H1 (cell line): Measurements from ENCODE around the gene TRAPPC8. TPM values are rescaled to one million over a fixed set of nuclear protein-coding genes. Genes with fewer than 3 reads are reported as not detected.
"Not testable (repeated sequence)": the region's sequence is repeated elsewhere in the genome, so short reads cannot be mapped to it uniquely, and the experiment has no call there.

Experiments used
- CTCF ChIA-PET: fragments of 300-600 bp; sonication (Branson Sonifier 250); formaldehyde crosslinking; loops from one replicate; lab custom pipeline; 2021; ENCODE audit not compliant: partially characterized antibody; lab: Charles Lee
- POLR2A ChIA-PET: fragments of 300-600 bp; sonication (Branson Sonifier 250); formaldehyde crosslinking; loops from one replicate; lab custom pipeline; 2021; ENCODE audit warnings: inconsistent platforms; ENCODE audit not compliant: partially characterized antibody; lab: Charles Lee
- DNase-seq, 2 experiments: peaks; one replicate each; pipeline versions ENCODE4 v3.0.0 to v3.0.0-alpha.2; 2010 to 2022; ENCODE audit warnings: low spot score in 2 of 2, low read depth in 1 of 2, mixed read lengths in 1 of 2
- FAIRE-seq: peaks from 2 replicates; lab custom pipeline; 2011; peaks lifted over from hg19 to GRCh38; lab: Jason Lieb, UNC
- H2AFZ ChIP-seq: 2 replicates; pipeline ENCODE4 v1.8.1; 2012; ENCODE audit warnings: low read length, inconsistent platforms
- H2AK5ac ChIP-seq: 2 replicates; pipeline ENCODE4 v1.6.1; 2013; ENCODE audit warnings: low read depth, low read length
- H2BK120ac ChIP-seq: replicated peaks from 2 replicates; pipeline ENCODE3; 2013; ENCODE audit warnings: low read depth, low read length, inconsistent platforms
- H2BK12ac ChIP-seq: 2 replicates; pipeline ENCODE4 v1.6.1; 2013; ENCODE audit warnings: low read depth, low read length
- H2BK15ac ChIP-seq: 2 replicates; pipeline ENCODE4 v1.6.1; 2013; ENCODE audit warnings: low read length
- H2BK20ac ChIP-seq: 2 replicates; pipeline ENCODE4 v1.6.1; 2013; ENCODE audit warnings: low read length
- H2BK5ac ChIP-seq: 2 replicates; pipeline ENCODE4 v1.6.1; 2013; ENCODE audit warnings: low read depth, low read length
- H3K14ac ChIP-seq: 2 replicates; pipeline ENCODE4 v1.6.1; 2013; ENCODE audit warnings: inconsistent platforms; ENCODE audit not compliant: insufficient read length
- H3K18ac ChIP-seq: 2 replicates; pipeline ENCODE4 v1.6.1; 2013; ENCODE audit warnings: low read length; ENCODE audit errors: extremely low read depth
- H3K23ac ChIP-seq: 2 replicates; pipeline ENCODE4 v1.6.1; 2013; ENCODE audit warnings: inconsistent platforms; ENCODE audit not compliant: insufficient read length
- H3K23me2 ChIP-seq: 2 replicates; pipeline ENCODE4 v1.6.1; 2013; ENCODE audit warnings: low read depth, low read length
- H3K27ac ChIP-seq: 2 replicates; pipeline ENCODE4 v1.6.1; 2011; ENCODE audit warnings: low read depth, low read length, inconsistent platforms
- H3K27me3 ChIP-seq, 4 experiments: replicated peaks in 1 of 4; 1 replicate in 1 of 4; 2 replicates in 3 of 4; pipeline versions ENCODE4 v1.6.1 to v1.8.1; 2011 to 2013; ENCODE audit warnings: low read length in 3 of 4, mild to moderate bottlenecking in 3 of 4, inconsistent platforms in 2 of 4, mixed read lengths in 2 of 4, moderate library complexity in 1 of 4; ENCODE audit not compliant: control insufficient read depth in 3 of 4, insufficient read depth in 3 of 4; ENCODE audit errors: extremely low read depth in 1 of 4
- H3K36me3 ChIP-seq, 4 experiments: 2 replicates each; pipeline versions ENCODE4 v1.6.1 to v1.8.1; 2011 to 2013; ENCODE audit warnings: mild to moderate bottlenecking in 4 of 4, low read length in 3 of 4, moderate library complexity in 2 of 4, control low read depth in 1 of 4, inconsistent platforms in 1 of 4; ENCODE audit not compliant: insufficient read depth in 4 of 4, control insufficient read depth in 2 of 4
- H3K4ac ChIP-seq: replicated peaks from 2 replicates; pipeline ENCODE3; 2013; ENCODE audit warnings: low read length, low read depth, mixed read lengths, inconsistent platforms; ENCODE audit not compliant: insufficient read length
- H3K4me1 ChIP-seq, 4 experiments: replicated peaks in 1 of 4; 1 replicate in 1 of 4; 2 replicates in 3 of 4; pipeline versions ENCODE4 v1.6.1 to v1.8.1; 2011 to 2013; ENCODE audit warnings: low read length in 3 of 4, inconsistent platforms in 2 of 4, mixed read lengths in 1 of 4; ENCODE audit not compliant: insufficient read depth in 4 of 4, control insufficient read depth in 3 of 4
- H3K4me2 ChIP-seq, 2 experiments: 2 replicates each; pipeline versions ENCODE4 v1.6.1 to v1.8.1; 2011 to 2013; ENCODE audit warnings: low read depth in 2 of 2, low read length in 2 of 2, control low read depth in 1 of 2, inconsistent platforms in 1 of 2, mild to moderate bottlenecking in 1 of 2; ENCODE audit not compliant: insufficient read depth in 1 of 2
- H3K4me3 ChIP-seq, 4 experiments: fragments of 200-600, 300-600 bp in 1 of 4; sonication (generic), shearing (Covaris generic), sonication (Bioruptor Twin) in 1 of 4; 2 replicates each; pipeline versions ENCODE4 v1.5.1 to v1.8.1; 2011 to 2016; ENCODE audit warnings: low read length in 4 of 4, low read depth in 3 of 4, control low read depth in 2 of 4, inconsistent platforms in 2 of 4, mild to moderate bottlenecking in 2 of 4, mixed read lengths in 1 of 4, moderate library complexity in 1 of 4; ENCODE audit not compliant: insufficient read depth in 2 of 4; ENCODE audit errors: extremely low read depth in 1 of 4
- H3K56ac ChIP-seq: replicated peaks from 2 replicates; pipeline ENCODE3; 2013; ENCODE audit warnings: low read depth, mild to moderate bottlenecking, mixed read lengths, low read length, inconsistent platforms; ENCODE audit not compliant: insufficient read length
- H3K79me1 ChIP-seq: 2 replicates; pipeline ENCODE4 v1.6.1; 2013; ENCODE audit warnings: low read depth, low read length, control low read depth
- H3K79me2 ChIP-seq, 2 experiments: 2 replicates each; pipeline versions ENCODE4 v1.6.1 to v1.8.1; 2012 to 2013; ENCODE audit warnings: low read length in 2 of 2, mild to moderate bottlenecking in 2 of 2, inconsistent platforms in 1 of 2; ENCODE audit not compliant: insufficient read depth in 2 of 2, control insufficient read depth in 1 of 2
- H3K9ac ChIP-seq, 4 experiments: replicated peaks in 1 of 4; 1 replicate in 1 of 4; 2 replicates in 3 of 4; pipeline versions ENCODE4 v1.6.1 to v1.8.1; 2011 to 2013; ENCODE audit warnings: low read depth in 3 of 4, low read length in 3 of 4, control low read depth in 2 of 4, mild to moderate bottlenecking in 2 of 4, moderate library complexity in 2 of 4, inconsistent platforms in 1 of 4; ENCODE audit errors: extremely low read depth in 1 of 4
- H3K9me3 ChIP-seq, 2 experiments: 2 replicates each; pipeline versions ENCODE4 v1.6.1 to v1.8.1; 2012 to 2013; ENCODE audit warnings: mild to moderate bottlenecking in 2 of 2, moderate library complexity in 2 of 2, control low read depth in 1 of 2, inconsistent platforms in 1 of 2, low read depth in 1 of 2, low read length in 1 of 2, mixed read lengths in 1 of 2; ENCODE audit not compliant: insufficient read depth in 2 of 2
- H4K20me1 ChIP-seq, 2 experiments: replicated peaks in 1 of 2; 2 replicates each; pipeline versions ENCODE3 to v1.8.1; 2011 to 2013; ENCODE audit warnings: inconsistent platforms in 2 of 2, low read length in 2 of 2, mild to moderate bottlenecking in 1 of 2; ENCODE audit not compliant: insufficient read depth in 2 of 2, control insufficient read depth in 1 of 2
- H4K5ac ChIP-seq: 2 replicates; pipeline ENCODE4 v1.6.1; 2013; ENCODE audit warnings: low read length, low read depth, mixed read lengths, inconsistent platforms; ENCODE audit not compliant: insufficient read length
- H4K8ac ChIP-seq: 2 replicates; pipeline ENCODE4 v1.8.0; 2013; ENCODE audit warnings: mild to moderate bottlenecking, moderate library complexity, low read length, inconsistent platforms; ENCODE audit not compliant: insufficient read depth; ENCODE audit errors: extremely low read depth
- H4K91ac ChIP-seq: replicated peaks from 2 replicates; pipeline ENCODE3; 2013; ENCODE audit warnings: low read length, mixed read lengths, inconsistent platforms; ENCODE audit not compliant: insufficient read length
- WGBS, 2 experiments: shearing (Covaris generic) in 1 of 2; methylation state at CpG; one replicate each; pipeline versions ENCODE4 v1.1.6 to v1.1.7; 2013 to 2015; ENCODE audit warnings: low lambda C conversion rate in 2 of 2, mixed read lengths in 2 of 2, inconsistent platforms in 1 of 2, low coverage in 1 of 2, missing lambda C conversion rate in 1 of 2; ENCODE audit not compliant: insufficient replicate concordance in 2 of 2, insufficient coverage in 1 of 2, insufficient read length in 1 of 2; ENCODE audit errors: extremely low coverage in 1 of 2, missing lambda C conversion rate in 1 of 2; 5-methylcytosine and 5-hydroxymethylcytosine counted together
- polyA plus RNA-seq, 7 experiments: library from polyadenylated mRNA; depleted of rRNA in 3 of 7; stranded (reverse) in 5 of 7; unstranded in 2 of 7; fragments of >200 nt in 5 of 7; fragments of 200-250 nt in 2 of 7; gene quantifications; 1 replicate in 5 of 7; 2 replicates in 1 of 7; 4 replicates in 1 of 7; pipeline versions ENCODE4 v1.2.1 to v1.2.3, GENCODE V29; 2011 to 2013; ENCODE audit warnings: missing spikeins in 2 of 7, mixed read lengths in 2 of 7
- total RNA-seq: library from RNA; stranded (reverse); fragmentation: NEBNext Ultra II Directional; extraction: Animal tissue kit (Norgen Biotek cat#: 25700); gene quantifications from 2 replicates; pipeline ENCODE4 v1.2.1, GENCODE V29; 2021

The TRAPPC8 gene
- total and polyA plus RNA-seq, 2 of the 8 experiments (the other 6 are each of a cell fraction or from before 2014, with no cell fraction given) = 43.6 to 56.5 TPM

DNA sequence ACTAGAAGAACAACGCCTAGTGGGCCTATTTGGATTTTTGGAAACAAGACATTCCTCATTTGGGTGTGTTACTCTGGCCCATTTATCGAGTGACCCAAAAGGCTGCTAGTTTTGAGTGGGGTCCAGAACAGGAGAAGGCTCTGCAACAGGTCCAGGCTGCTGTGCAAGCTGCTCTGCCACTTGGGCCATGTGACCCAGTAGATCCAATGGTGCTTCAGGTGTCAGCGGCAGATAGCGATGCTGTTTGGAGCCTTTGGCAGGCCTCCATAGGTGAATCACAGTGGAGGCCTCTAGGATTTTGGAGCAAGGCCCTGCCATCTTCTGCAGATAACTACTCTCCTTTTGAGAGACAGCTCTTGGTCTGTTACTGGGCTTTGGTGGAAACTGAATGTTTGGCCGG, 143.7 kb downstream of the TRAPPC8 start:
- H3K4me3 ChIP-seq, H2BK120ac ChIP-seq, H3K79me1 ChIP-seq, H3K23ac ChIP-seq, H2BK20ac ChIP-seq, H2BK5ac ChIP-seq, H3K56ac ChIP-seq, H3K9me3 ChIP-seq, H3K4me2 ChIP-seq, H4K5ac ChIP-seq, H3K4ac ChIP-seq, POLR2A ChIA-PET, H3K9ac ChIP-seq, FAIRE-seq, H4K91ac ChIP-seq, H3K4me1 ChIP-seq, H3K36me3 ChIP-seq, H3K14ac ChIP-seq, DNase-seq, H3K18ac ChIP-seq, H3K27ac ChIP-seq, H2BK15ac ChIP-seq, H2BK12ac ChIP-seq, H4K8ac ChIP-seq, H4K20me1 ChIP-seq, H2AFZ ChIP-seq, H3K23me2 ChIP-seq, H3K27me3 ChIP-seq, H2AK5ac ChIP-seq, H3K79me2 ChIP-seq: not testable (repeated sequence)
- WGBS, 2 experiments = 84% methylated on average over 5 of the region's 5 CpGs; no CpG with 5 or more reads in 1 of the 2 experiments
- CTCF ChIA-PET = interaction anchor here (0.8 kb wide), 1 partner anchor 18 kb away, joined by 3 read pairs; no protein-coding TSS in a partner anchor
